Liver (tissue), 3 donors: Measurements from ENCODE around the gene EBF3.

ENCODE experiments used
- CTCF ChIP-seq: fragments of 150-350 bp; IDR thresholded peaks from 2 replicates; pipeline ENCODE4 v1.5.1; 2017; ENCODE audit warnings: improper control_type of control experiment, low read depth, low read length; ENCODE audit not compliant: missing input control
- GABPA ChIP-seq, 2 donors: IDR thresholded peaks in 1 of 2; conservative IDR thresholded peaks in 1 of 2; 2 replicates each; pipeline ENCODE4 v1.6.1; 2016; ENCODE audit warnings: antibody characterized with exemption in 2 of 2, mild to moderate bottlenecking in 1 of 2, moderate library complexity in 1 of 2
- JUND ChIP-seq, 2 donors: IDR thresholded peaks; 2 replicates each; pipeline ENCODE4 v1.6.1; 2016; ENCODE audit warnings: antibody characterized with exemption in 2 of 2
- MAX ChIP-seq: IDR thresholded peaks from 2 replicates; pipeline ENCODE4 v1.6.1; 2016; ENCODE audit warnings: antibody characterized with exemption
- RAD21 ChIP-seq, 2 donors: IDR thresholded peaks; 2 replicates each; pipeline ENCODE4 v1.6.1; 2016; ENCODE audit warnings: antibody characterized with exemption in 2 of 2, mild to moderate bottlenecking in 2 of 2
- REST ChIP-seq: IDR thresholded peaks from 2 replicates; pipeline ENCODE4 v1.6.1; 2016; ENCODE audit warnings: antibody characterized with exemption, mild to moderate bottlenecking
- RXRA ChIP-seq, 2 donors: IDR thresholded peaks; 2 replicates each; pipeline ENCODE4 v1.6.1; 2017 to 2018; ENCODE audit warnings: antibody characterized with exemption in 2 of 2, mild to moderate bottlenecking in 1 of 2
- SP1 ChIP-seq: IDR thresholded peaks from 2 replicates; pipeline ENCODE4 v1.6.1; 2018; ENCODE audit warnings: antibody characterized with exemption, mild to moderate bottlenecking
- TAF1 ChIP-seq: conservative IDR thresholded peaks from 2 replicates; pipeline ENCODE4 v1.6.1; 2016; ENCODE audit warnings: antibody characterized with exemption, mild to moderate bottlenecking
- YY1 ChIP-seq: IDR thresholded peaks from 2 replicates; pipeline ENCODE4 v1.6.1; 2016; ENCODE audit warnings: antibody characterized with exemption, mild to moderate bottlenecking
- ZBTB33 ChIP-seq: IDR thresholded peaks from 2 replicates; pipeline ENCODE4 v1.6.1; 2016; ENCODE audit warnings: antibody characterized with exemption
- donor health status: healthy.
- donor health status: healthy.

- TF ChIP-seq RXRA (IDR thresholded peaks at IDR 0.05), result no peak
- TF ChIP-seq SP1, result no peak
- no peak for TF ChIP-seq GABPA (IDR thresholded peaks at IDR 0.05 in 1 of 2, conservative IDR thresholded peaks at IDR 0.05 in 1 of 2)
- TF ChIP-seq CTCF, result no peak
- TF ChIP-seq RAD21 (IDR thresholded peaks at IDR 0.05), result no peak
- TF ChIP-seq TAF1, result no peak
- no peak for TF ChIP-seq YY1
- TF ChIP-seq JUND (IDR thresholded peaks at IDR 0.05), result no peak
- no peak for TF ChIP-seq REST
- no peak for TF ChIP-seq MAX
- TF ChIP-seq ZBTB33, result no peak
Measured at GRCh38 chr10:129879655-129880054, 84.4 kb downstream of the EBF3 start.
